ENCODE data around the gene ANKRD40.
A peak's percentile ranks its signal among the peaks of the same experiment; 100 is the strongest.
"Not testable (repeated sequence)": the region's sequence is repeated elsewhere in the genome, so short reads cannot be mapped to it uniquely, and the experiment has no call there.

Gene ANKRD40

GRCh38 chr17:50707289-50708049 is at the start of gene ANKRD40:
Gene ANKRD40 (minus strand): TSS chr17:50707914. CDS start chr17:50707654, 260 bp downstream.
- peak; percentile 95 for DNase-seq

- no peak for DNase-seq
These were observed 46.8 kb upstream of the ANKRD40 start for GRCh38 chr17:50754521-50754920.

GRCh38 chr17:50749245-50749644 is 41.5 kb upstream of the ANKRD40 start:
- DNase-seq = no peak

- no peak for DNase-seq
These were observed 37.9 kb upstream of the ANKRD40 start for GRCh38 chr17:50745631-50746030.

GRCh38 chr17:50739098-50739497 is 31.4 kb upstream of the ANKRD40 start:
- no peak for DNase-seq

GRCh38 chr17:50737118-50737698 is 29.5 kb upstream of the ANKRD40 start:
- DNase-seq = no peak

- no peak for DNase-seq
These were observed 27.6 kb upstream of the ANKRD40 start for GRCh38 chr17:50735287-50735686.

- peak; percentile 68 for DNase-seq
These were observed 24.1 kb upstream of the ANKRD40 start for GRCh38 chr17:50731575-50732460.

- DNase-seq = no peak
These were observed 21.4 kb upstream of the ANKRD40 start for GRCh38 chr17:50728881-50729765.

GRCh38 chr17:50728112-50728429 is 20.4 kb upstream of the ANKRD40 start:
- no peak for DNase-seq

GRCh38 chr17:50725769-50726655 is 18.3 kb upstream of the ANKRD40 start:
- DNase-seq = no peak

GRCh38 chr17:50724622-50725021 is 16.9 kb upstream of the ANKRD40 start:
- not testable (repeated sequence) for DNase-seq

- no peak for DNase-seq
These were observed 15.0 kb upstream of the ANKRD40 start for GRCh38 chr17:50722746-50723145.

GRCh38 chr17:50721194-50722010 is 13.7 kb upstream of the ANKRD40 start:
- DNase-seq = peak; percentile 75

GRCh38 chr17:50719924-50720794 is 12.4 kb upstream of the ANKRD40 start:
- no peak for DNase-seq

GRCh38 chr17:50719144-50719923 is 11.6 kb upstream of the ANKRD40 start, which contains the start of gene LUC7L3:
Gene LUC7L3 (plus strand): TSS chr17:50719603. CDS start chr17:50719733, 130 bp downstream.
- peak; percentile 97 for DNase-seq

- peak; percentile 20 for DNase-seq
These were observed 7.8 kb upstream of the ANKRD40 start for GRCh38 chr17:50715471-50715870.

- DNase-seq = no peak
These were observed 4.9 kb upstream of the ANKRD40 start for GRCh38 chr17:50712641-50713040.

GRCh38 chr17:50710650-50711049 is 2.9 kb upstream of the ANKRD40 start:
- DNase-seq = no peak
